Smooth muscle cell of the umbilical artery (primary cell): ENCODE measurements around the gene TNFAIP8. TPM values are rescaled to one million over a fixed set of nuclear protein-coding genes. Genes with fewer than 3 reads are reported as not detected.

Experiments used
- total RNA-seq: library from RNA; depleted of rRNA; stranded (reverse); fragments of >200 nt; gene quantifications from 2 replicates; pipeline ENCODE4 v1.2.3, GENCODE V29; 2014

Gene TNFAIP8
- 25.3 and 70.7 TPM in 2 replicates for total RNA-seq

DNA sequence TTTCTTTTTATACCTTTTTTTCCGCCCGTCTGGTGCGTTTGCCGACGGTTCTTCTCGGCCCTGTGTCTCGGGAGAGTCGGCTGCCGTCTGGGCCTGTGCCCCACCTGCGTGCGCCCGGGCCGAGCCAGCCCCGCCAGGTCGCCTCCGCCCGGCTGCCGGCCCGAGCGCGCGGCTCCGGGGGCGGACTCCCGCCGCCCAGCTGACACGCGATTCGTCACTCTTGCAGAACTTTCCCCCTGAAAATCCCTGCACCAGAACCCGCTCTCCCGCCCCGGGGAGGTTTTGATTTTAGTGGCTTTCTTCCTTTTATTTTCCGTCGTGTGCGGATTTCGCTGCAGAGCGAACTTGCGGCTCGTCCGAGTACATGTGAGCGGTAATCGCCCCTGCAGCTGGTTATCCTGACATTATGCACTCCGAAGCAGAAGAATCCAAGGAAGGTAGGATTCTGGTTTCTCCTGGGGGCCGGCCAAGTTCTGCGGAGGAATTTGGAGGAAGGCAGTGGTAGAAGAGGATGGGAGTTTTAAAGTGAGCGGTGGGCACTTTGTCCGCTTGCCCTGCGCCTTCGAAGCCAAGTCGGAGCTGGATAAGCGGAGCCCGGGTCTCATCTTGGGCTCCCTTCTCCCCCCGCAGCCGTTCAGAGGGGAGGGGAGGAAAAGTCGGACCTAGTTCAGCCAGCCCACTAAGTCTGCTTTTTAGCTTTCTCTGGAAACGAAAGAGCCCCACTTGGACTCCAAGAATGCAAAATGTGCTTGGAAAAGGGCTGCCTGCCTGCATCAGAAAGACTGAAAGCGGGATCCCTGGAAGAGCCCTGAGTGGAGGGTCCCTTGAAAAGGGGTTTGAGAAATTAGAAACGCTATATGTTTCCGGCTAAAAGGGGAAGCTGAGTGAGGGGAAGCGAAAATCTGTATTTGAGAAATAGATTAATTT lies at the start of gene TNFAIP8:
Gene TNFAIP8 (plus strand): TSS at position 335 of the 927 bp plus-strand sequence. CDS start 72 bp downstream, at position 407.

Other genes starting within 250 kb of the TNFAIP8 start
- gene HSD17B4, start 96.5 kb downstream of the TNFAIP8 start, total RNA-seq: 160 and 255 TPM in 2 replicates